HCEC 1CT (cell line): ENCODE measurements around the gene IDI2.

ENCODE experiments used
- DNase-seq: peaks from one replicate; pipeline ENCODE4 v3.0.0-alpha.2; 2017

Gene IDI2

GRCh38 chr10:976316-976715 lies 49.3 kb downstream of the IDI2 start:
- DNase-seq, result no peak

GRCh38 chr10:974785-975074 lies 50.9 kb downstream of the IDI2 start:
- no peak for DNase-seq

GRCh38 chr10:974038-974784 lies 51.4 kb downstream of the IDI2 start:
- no peak for DNase-seq

GRCh38 chr10:972763-973162 lies 52.9 kb downstream of the IDI2 start:
- DNase-seq, result no peak

GRCh38 chr10:971613-972012 lies 54.0 kb downstream of the IDI2 start:
- no peak for DNase-seq

GRCh38 chr10:971150-971542 lies 54.5 kb downstream of the IDI2 start:
- peak; percentile 11 for DNase-seq

- peak; percentile 14 for DNase-seq
Measured at GRCh38 chr10:970311-971149, 55.1 kb downstream of the IDI2 start.

- no peak for DNase-seq
Measured at GRCh38 chr10:969473-970150, 56.0 kb downstream of the IDI2 start.
